GM13977 (cell line): ENCODE measurements around the gene NHP2.

Experiments used
- DNase-seq: peaks from one replicate; pipeline ENCODE4 v3.0.0; 2012; ENCODE audit warnings: low spot score
- in situ Hi-C: fragments of 300-500 bp; cut with MboI; formaldehyde crosslinking; loops from one replicate; pipeline ENCODE4 v1.12.0; 2022; ENCODE audit warnings: low sequenced_read_pairs, low pct_unique_long_range_greater_than_20kb, mixed read lengths, inconsistent platforms; ENCODE audit not compliant: unreplicated experiment
- TF ChIP-seq, protein P1 (sequence below): IDR thresholded peaks from 2 replicates; pipeline ENCODE4 v1.5.1; 2012; ENCODE audit warnings: mild to moderate bottlenecking, control low read depth; ENCODE audit not compliant: insufficient read depth; ENCODE audit errors: extremely low read depth, missing control alignments

The NHP2 gene

DNA sequence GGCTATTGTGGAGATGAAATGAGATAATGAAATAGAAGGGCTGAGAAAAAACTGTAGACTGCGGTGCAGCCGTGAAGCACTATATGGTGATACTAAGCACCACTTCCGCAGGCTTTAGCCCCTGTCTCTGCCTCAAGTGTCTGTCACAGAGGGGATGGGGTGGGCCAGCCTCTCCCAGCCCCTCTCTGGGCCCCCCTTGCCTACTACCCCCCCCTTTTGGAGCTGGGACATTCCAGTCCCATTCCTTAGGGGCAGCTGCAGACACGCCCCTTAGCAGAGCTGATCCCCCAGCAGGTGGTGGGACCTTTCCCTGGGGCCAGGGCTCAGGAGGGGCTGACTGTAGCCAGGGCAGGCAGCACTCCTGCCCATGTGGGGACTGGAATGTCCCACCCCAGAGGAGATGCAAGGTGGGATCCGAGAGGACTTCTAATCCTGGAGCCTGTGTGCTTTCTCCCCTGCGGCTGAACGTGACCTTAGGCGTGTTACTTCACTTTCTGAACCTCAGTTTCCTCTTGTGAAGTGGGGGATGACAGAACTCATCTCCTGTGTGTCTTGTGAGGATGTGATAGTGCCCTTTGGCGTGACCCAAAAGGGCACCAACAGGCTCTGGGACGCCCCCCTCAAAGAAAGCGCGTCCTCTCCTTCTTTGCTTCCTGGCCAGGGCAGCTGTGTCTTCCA, 38.4 kb downstream of the NHP2 start:
- in situ Hi-C loops = no loop called here
- TF ChIP-seq, protein P1, sequence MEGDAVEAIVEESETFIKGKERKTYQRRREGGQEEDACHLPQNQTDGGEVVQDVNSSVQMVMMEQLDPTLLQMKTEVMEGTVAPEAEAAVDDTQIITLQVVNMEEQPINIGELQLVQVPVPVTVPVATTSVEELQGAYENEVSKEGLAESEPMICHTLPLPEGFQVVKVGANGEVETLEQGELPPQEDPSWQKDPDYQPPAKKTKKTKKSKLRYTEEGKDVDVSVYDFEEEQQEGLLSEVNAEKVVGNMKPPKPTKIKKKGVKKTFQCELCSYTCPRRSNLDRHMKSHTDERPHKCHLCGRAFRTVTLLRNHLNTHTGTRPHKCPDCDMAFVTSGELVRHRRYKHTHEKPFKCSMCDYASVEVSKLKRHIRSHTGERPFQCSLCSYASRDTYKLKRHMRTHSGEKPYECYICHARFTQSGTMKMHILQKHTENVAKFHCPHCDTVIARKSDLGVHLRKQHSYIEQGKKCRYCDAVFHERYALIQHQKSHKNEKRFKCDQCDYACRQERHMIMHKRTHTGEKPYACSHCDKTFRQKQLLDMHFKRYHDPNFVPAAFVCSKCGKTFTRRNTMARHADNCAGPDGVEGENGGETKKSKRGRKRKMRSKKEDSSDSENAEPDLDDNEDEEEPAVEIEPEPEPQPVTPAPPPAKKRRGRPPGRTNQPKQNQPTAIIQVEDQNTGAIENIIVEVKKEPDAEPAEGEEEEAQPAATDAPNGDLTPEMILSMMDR = no peak

DNA sequence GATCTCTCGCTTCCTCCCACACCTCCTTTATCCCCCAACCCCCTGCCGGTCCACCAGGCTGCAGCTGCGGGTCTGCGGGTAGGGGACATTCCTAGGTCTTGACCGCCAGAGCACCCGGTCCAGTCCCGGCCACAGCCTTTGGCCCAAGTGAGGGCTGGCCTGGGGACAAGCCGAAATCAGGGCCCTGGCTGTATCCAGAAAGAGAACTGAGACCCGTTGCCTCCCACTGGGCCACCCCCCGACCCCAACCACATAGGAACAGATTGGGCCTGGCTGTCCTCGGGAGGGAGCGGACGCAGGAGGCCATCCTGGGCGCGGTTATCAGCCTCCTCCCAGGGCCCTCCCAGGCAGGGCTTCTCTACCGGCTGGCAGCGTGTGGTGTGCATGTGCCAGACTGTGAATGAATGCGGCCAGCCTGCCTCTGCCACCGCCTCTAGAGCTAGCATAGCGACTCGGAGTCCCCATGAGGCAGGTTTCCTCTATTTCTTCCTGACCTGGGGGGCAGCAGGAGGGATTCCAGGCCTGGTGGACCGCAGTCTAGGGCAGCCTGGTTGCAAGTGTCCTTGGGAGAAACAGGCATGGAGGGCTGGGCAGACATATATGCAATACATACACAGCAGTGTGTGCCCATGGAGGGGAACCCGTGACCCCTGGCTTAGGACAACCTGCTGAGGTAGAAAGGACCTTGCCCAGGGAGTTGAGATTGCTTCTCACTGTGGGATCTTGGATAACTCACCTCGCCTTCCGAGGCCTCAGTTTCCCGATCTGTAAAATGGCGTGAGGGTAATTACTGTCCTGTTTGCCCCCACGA, 39.2 kb downstream of the NHP2 start:
- in situ Hi-C loops = no loop called here
- TF ChIP-seq, protein P1 = no peak
- DNase-seq = peak; percentile 52

More for the DNA sequence above, 38.4 kb downstream of the NHP2 start:
- peak; percentile 66 for DNase-seq

DNA sequence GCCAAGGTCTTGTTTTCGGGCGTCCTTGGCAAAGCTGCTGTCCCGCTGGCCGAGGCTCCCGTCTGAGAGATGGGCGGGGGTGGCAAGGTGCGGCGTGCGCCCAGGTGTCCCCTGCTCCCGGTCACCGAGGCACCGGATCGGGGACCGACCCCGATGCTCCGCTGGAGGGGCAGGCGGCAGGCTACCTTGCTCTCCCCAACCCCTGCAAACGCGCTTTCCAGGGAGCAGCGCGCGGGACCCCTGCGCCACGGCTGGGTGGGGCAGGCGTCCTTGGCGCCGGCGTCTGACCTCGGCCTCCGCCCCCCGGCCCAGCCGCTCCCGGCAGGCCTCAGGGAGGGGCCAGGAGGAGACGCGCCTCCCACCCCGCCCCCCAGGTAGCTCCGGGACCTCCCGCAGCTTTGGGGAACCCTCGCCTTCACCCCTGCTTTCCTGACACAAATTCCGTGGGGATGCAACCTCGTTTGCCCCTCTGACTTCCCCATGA, 39.8 kb downstream of the NHP2 start:
- TF ChIP-seq, protein P1 = no peak
- DNase-seq = peak; percentile 71
- in situ Hi-C loops = no loop called here

DNA sequence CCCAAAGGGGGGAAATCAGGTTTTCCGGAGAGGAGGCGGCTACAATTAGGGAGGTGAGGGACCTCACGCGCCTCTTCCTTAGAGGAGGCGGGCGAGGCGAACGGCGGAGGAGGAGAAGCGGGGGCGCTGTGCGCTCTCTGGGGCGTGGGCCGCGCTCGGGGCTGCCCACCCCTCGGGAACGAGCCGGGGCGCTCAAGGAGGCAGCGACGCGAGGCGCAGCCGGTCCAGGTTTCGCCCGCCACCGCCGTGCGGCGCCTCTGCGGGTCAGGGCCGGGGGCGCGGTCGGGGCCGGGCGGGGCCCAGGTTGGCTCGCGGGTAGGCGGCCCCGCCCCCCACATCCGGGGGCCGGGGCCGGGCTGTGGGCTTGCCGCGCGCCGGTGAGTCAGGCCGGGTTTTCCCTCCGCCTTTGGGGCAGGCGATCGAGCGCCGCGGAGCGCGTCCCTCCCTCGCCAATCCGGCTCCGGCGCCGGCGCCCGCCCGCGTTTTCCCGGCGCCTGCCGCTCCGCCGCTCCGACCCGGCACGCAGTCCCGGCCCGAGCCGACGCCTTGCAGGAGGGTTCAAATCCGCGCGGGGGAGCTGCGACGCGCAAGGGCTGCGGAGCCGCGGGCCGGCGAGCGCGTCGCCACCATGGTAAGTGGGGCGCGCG, 40.4 kb downstream of the NHP2 start, which contains the start of gene N4BP3:
Gene N4BP3 (plus strand): TSS at position 392 of the 647 bp plus-strand sequence. CDS start 6,052 bp downstream, outside the sequence.
- TF ChIP-seq, protein P1 = peak; percentile 18
- peak; percentile 93 for DNase-seq
- in situ Hi-C loops = no loop called here

DNA sequence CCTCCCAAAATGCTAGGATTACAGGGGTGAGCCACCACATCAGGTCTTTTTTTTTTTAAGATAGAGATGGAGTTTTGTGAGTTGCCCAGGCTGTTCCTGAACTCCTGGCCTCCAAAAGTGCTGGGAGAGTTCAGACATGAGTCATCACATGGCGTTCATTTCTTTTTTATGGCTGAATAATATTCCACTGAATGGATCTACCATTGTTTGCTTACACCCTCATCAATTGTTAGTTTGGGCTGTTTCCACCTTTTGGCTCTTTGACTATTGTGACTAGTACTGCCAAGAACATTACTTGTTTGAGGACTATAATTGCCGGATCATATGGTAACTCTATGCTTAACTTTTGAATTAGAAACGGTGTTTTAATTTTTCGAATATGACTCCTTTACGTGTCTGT, 41.1 kb downstream of the NHP2 start:
- in situ Hi-C loops = no loop called here
- no peak for DNase-seq
- TF ChIP-seq, protein P1 = no peak

DNA sequence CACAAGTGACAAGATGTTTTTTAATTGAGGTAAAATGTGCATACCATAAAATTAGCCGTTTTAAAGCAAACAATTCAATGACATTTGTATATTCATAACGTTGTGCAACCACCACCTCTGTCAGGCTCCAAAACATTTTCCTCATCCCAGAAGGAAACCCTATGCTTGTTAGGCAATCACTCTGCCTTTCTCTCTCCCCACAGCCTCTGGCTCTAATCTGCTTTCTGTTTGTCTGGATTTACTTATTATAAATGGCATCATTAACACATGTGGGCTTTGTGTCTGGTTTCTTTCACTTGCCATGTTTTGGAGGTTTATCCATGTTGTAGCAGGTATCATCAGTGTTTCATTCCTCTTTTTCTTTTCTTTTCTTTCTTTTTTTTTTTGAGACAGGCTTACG, 41.8 kb downstream of the NHP2 start:
- in situ Hi-C loops = no loop called here
- DNase-seq = no peak

More for the DNA sequence above, 41.8 kb downstream of the NHP2 start:
- TF ChIP-seq, protein P1 = no peak
